IMR-90 (cell line): ENCODE measurements around the gene SLC29A1. TPM values are rescaled to one million over a fixed set of nuclear protein-coding genes. Genes with fewer than 3 reads are reported as not detected.

Experiments
- ATAC-seq: fragments of 200-7000 bp; cut with Tn5 transposase; 2 replicates; pipeline ENCODE4 v1.9.1; 2020; ENCODE audit warnings: low read depth, mild to moderate bottlenecking, moderate library complexity
- BruUV-seq: library from RNA; stranded (reverse); fragments of 400-500 nt; replicated peaks from 2 replicates; lab custom pipeline; 2021; lab: Mats Ljungman, UMichigan
- CTCF ChIA-PET: fragments of 300-600 bp; formaldehyde crosslinking; extraction: SDS; loops from one replicate; lab custom pipeline; 2021; ENCODE audit warnings: antibody characterized with exemption; lab: Yijun Ruan, JAX
- POLR2A ChIA-PET: fragments of 300-600 bp; sonication (Branson Sonifier 250); formaldehyde crosslinking; loops from one replicate; lab custom pipeline; 2022; ENCODE audit warnings: antibody characterized with exemption; ENCODE audit not compliant: unreplicated experiment; lab: Charles Lee
- DNase-seq: peaks from one replicate; pipeline ENCODE4 v3.0.0; 2013
- H2AFZ ChIP-seq: replicated peaks from 2 replicates; pipeline ENCODE3; 2013; ENCODE audit warnings: low read length, mild to moderate bottlenecking; ENCODE audit not compliant: poor library complexity
- H2AK5ac ChIP-seq: 2 replicates; pipeline ENCODE4 v1.6.1; 2013; ENCODE audit warnings: low read depth, low read length, inconsistent platforms
- H2AK9ac ChIP-seq: replicated peaks from 2 replicates; pipeline ENCODE3; 2013; ENCODE audit warnings: mild to moderate bottlenecking, low read depth, low read length, moderate library complexity; ENCODE audit not compliant: poor library complexity
- H2BK120ac ChIP-seq: 2 replicates; pipeline ENCODE4 v1.6.1; 2013; ENCODE audit warnings: low read depth, low read length, inconsistent platforms
- H2BK15ac ChIP-seq: 3 replicates; pipeline ENCODE4 v1.6.1; 2013; ENCODE audit warnings: low read depth, low read length, inconsistent platforms
- H2BK20ac ChIP-seq: 2 replicates; pipeline ENCODE4 v1.6.1; 2013; ENCODE audit warnings: low read depth, mild to moderate bottlenecking, inconsistent platforms, low read length, moderate library complexity
- H2BK5ac ChIP-seq: 2 replicates; pipeline ENCODE4 v1.6.1; 2013; ENCODE audit warnings: mild to moderate bottlenecking, low read depth, low read length, inconsistent platforms; ENCODE audit not compliant: poor library complexity, severe bottlenecking
- H3K14ac ChIP-seq: replicated peaks from 2 replicates; pipeline ENCODE4 v1.6.1; 2013; ENCODE audit warnings: low read depth, low read length, inconsistent platforms
- H3K18ac ChIP-seq: 2 replicates; pipeline ENCODE4 v1.6.1; 2013; ENCODE audit warnings: low read depth, low read length, control low read depth
- H3K23ac ChIP-seq: 2 replicates; pipeline ENCODE4 v1.6.1; 2013; ENCODE audit warnings: low read depth, low read length, inconsistent platforms
- H3K27ac ChIP-seq: 2 replicates; pipeline ENCODE4 v1.5.1; 2013; ENCODE audit warnings: mild to moderate bottlenecking, control low read depth, low read length; ENCODE audit not compliant: insufficient read depth
- H3K27me3 ChIP-seq: 2 replicates; pipeline ENCODE4 v1.6.1; 2013; ENCODE audit warnings: low read length; ENCODE audit not compliant: control insufficient read depth, insufficient read depth
- H3K36me3 ChIP-seq: 2 replicates; pipeline ENCODE4 v1.6.1; 2013; ENCODE audit warnings: low read length, mixed read lengths; ENCODE audit not compliant: control insufficient read depth, insufficient read depth
- H3K4ac ChIP-seq: 2 replicates; pipeline ENCODE4 v1.6.1; 2013; ENCODE audit warnings: low read depth, low read length, inconsistent platforms
- H3K4me1 ChIP-seq: 2 replicates; pipeline ENCODE4 v1.6.1; 2013; ENCODE audit warnings: low read length, mixed read lengths; ENCODE audit not compliant: control insufficient read depth, insufficient read depth
- H3K4me2 ChIP-seq: 2 replicates; pipeline ENCODE4 v1.6.1; 2013; ENCODE audit warnings: low read depth, mild to moderate bottlenecking, control low read depth, low read length, moderate library complexity
- H3K4me3 ChIP-seq: 2 replicates; pipeline ENCODE4 v1.5.1; 2013; ENCODE audit warnings: low read depth, mild to moderate bottlenecking, control low read depth, low read length, moderate library complexity; ENCODE audit not compliant: insufficient read depth
- H3K56ac ChIP-seq: 2 replicates; pipeline ENCODE4 v1.6.1; 2013; ENCODE audit warnings: low read length, inconsistent platforms; ENCODE audit not compliant: insufficient read depth; ENCODE audit errors: extremely low read depth
- H3K79me1 ChIP-seq, 2 experiments: 2 replicates each; pipeline ENCODE4 v1.6.1; 2013; ENCODE audit warnings: low read length in 2 of 2, inconsistent platforms in 1 of 2, low read depth in 1 of 2
- H3K9ac ChIP-seq: 2 replicates; pipeline ENCODE4 v1.6.1; 2013; ENCODE audit warnings: low read depth, low read length, control low read depth
- H3K9me1 ChIP-seq: 2 replicates; pipeline ENCODE4 v1.6.1; 2013; ENCODE audit warnings: low read length, inconsistent platforms; ENCODE audit not compliant: insufficient read depth
- H3K9me3 ChIP-seq: 2 replicates; pipeline ENCODE4 v1.6.1; 2013; ENCODE audit warnings: low read length; ENCODE audit not compliant: control insufficient read depth, insufficient read depth
- H4K20me1 ChIP-seq: 2 replicates; pipeline ENCODE4 v1.6.1; 2013; ENCODE audit warnings: low read length, inconsistent platforms; ENCODE audit not compliant: insufficient read depth
- H4K5ac ChIP-seq: 2 replicates; pipeline ENCODE4 v1.6.1; 2013; ENCODE audit warnings: mild to moderate bottlenecking, low read depth, low read length, control low read depth
- H4K8ac ChIP-seq, 2 experiments: 2 replicates each; pipeline ENCODE4 v1.6.1; 2013; ENCODE audit warnings: low read depth in 2 of 2, low read length in 2 of 2, control low read depth in 1 of 2, inconsistent platforms in 1 of 2
- H4K91ac ChIP-seq: 2 replicates; pipeline ENCODE4 v1.6.1; 2013; ENCODE audit warnings: low read depth, low read length, inconsistent platforms; ENCODE audit not compliant: insufficient read depth
- CEBPB ChIP-seq: IDR thresholded peaks from 2 replicates; pipeline ENCODE4 v1.6.1; 2012; ENCODE audit warnings: low read depth, low read length, improper control_type of control experiment
- CHD1 ChIP-seq: IDR thresholded peaks from 2 replicates; pipeline ENCODE4 v1.6.1; 2012; ENCODE audit warnings: low read depth, low read length, improper control_type of control experiment
- FOS ChIP-seq: fragments of 150-350 bp; IDR thresholded peaks from 2 replicates; pipeline ENCODE4 v1.6.1; 2016; ENCODE audit warnings: low read depth, low read length
- MAFK ChIP-seq: IDR thresholded peaks from 2 replicates; pipeline ENCODE4 v1.6.1; 2012; ENCODE audit warnings: low read depth, low read length, improper control_type of control experiment
- MXI1 ChIP-seq: IDR thresholded peaks from 2 replicates; pipeline ENCODE4 v1.6.1; 2012; ENCODE audit warnings: low read depth, mild to moderate bottlenecking, low read length, moderate library complexity, borderline replicate concordance
- NFE2L2 ChIP-seq: fragments of 150-350 bp; IDR thresholded peaks from 2 replicates; pipeline ENCODE4 v1.6.1; 2016; ENCODE audit warnings: low read depth, mild to moderate bottlenecking, low read length
- POLR2A ChIP-seq: IDR thresholded peaks from 2 replicates; pipeline ENCODE4 v1.6.1; 2012; ENCODE audit warnings: mild to moderate bottlenecking, low read depth, low read length
- RAD21 ChIP-seq: IDR thresholded peaks from 2 replicates; pipeline ENCODE4 v1.6.1; 2012; ENCODE audit warnings: low read length, improper control_type of control experiment
- RCOR1 ChIP-seq: IDR thresholded peaks from 2 replicates; pipeline ENCODE4 v1.6.1; 2012; ENCODE audit warnings: mild to moderate bottlenecking, low read length, improper control_type of control experiment; ENCODE audit not compliant: insufficient replicate concordance
- RFX5 ChIP-seq: IDR thresholded peaks from 2 replicates; pipeline ENCODE4 v1.8.0; 2012; ENCODE audit warnings: low read depth, mild to moderate bottlenecking, low read length, moderate library complexity
- SMC3 ChIP-seq: fragments of 150-350 bp; IDR thresholded peaks from 2 replicates; pipeline ENCODE4 v1.6.1; 2016; ENCODE audit warnings: low read depth, mild to moderate bottlenecking, antibody characterized with exemption, low read length, moderate library complexity
- WGBS, 2 experiments: methylation state at CpG; one replicate each; pipeline versions ENCODE4 v1.1.5 to v1.1.7; 2013; ENCODE audit warnings: missing lambda C conversion rate in 2 of 2; ENCODE audit not compliant: insufficient read length in 1 of 2; ENCODE audit errors: extremely low coverage in 2 of 2; 5-methylcytosine and 5-hydroxymethylcytosine counted together
- dilution Hi-C: fragments of 300-500 bp; cut with HindIII; formaldehyde crosslinking; loops from one replicate; pipeline ENCODE4 v1.14.3; 2018; ENCODE audit warnings: low sequenced_read_pairs; ENCODE audit not compliant: unreplicated experiment
- in situ Hi-C: fragments of 300-500 bp; cut with MboI; formaldehyde crosslinking; loops from 3 replicates; pipeline ENCODE4 v1.14.3; 2019; ENCODE audit warnings: low sequenced_read_pairs, inconsistent platforms, mixed read lengths
- intact Hi-C: fragments of 100-400 bp; cut with micrococcal nuclease; formaldehyde crosslinking; loops from 2 replicates; pipeline ENCODE4 v1.10.0; 2022
- polyA plus RNA-seq, 3 experiments: library from polyadenylated mRNA; depleted of rRNA; stranded (reverse); fragments of >200 nt; gene quantifications; 2 replicates each; pipeline ENCODE4 v1.2.3, GENCODE V29; 2012; ENCODE audit warnings: low replicate concordance in 1 of 3
- total RNA-seq: library from RNA; depleted of rRNA; stranded (reverse); fragments of >200 nt; gene quantifications from 2 replicates; pipeline ENCODE4 v1.2.3, GENCODE V29; 2012
- TF ChIP-seq, protein P1 (sequence below): conservative IDR thresholded peaks from 2 replicates; pipeline ENCODE4 v1.5.1; 2012; ENCODE audit warnings: mild to moderate bottlenecking, low read depth, low read length, improper control_type of control experiment
- TF ChIP-seq, protein P2 (sequence below): fragments of 150-350 bp; IDR thresholded peaks from 2 replicates; pipeline ENCODE4 v1.6.1; 2016; ENCODE audit warnings: low read depth, mild to moderate bottlenecking, low read length, moderate library complexity, borderline replicate concordance

SLC29A1 gene
- total and polyA plus RNA-seq, 2 of the 4 experiments (the other 2 are of a cell fraction) = 4.1 to 22.1 TPM

DNA sequence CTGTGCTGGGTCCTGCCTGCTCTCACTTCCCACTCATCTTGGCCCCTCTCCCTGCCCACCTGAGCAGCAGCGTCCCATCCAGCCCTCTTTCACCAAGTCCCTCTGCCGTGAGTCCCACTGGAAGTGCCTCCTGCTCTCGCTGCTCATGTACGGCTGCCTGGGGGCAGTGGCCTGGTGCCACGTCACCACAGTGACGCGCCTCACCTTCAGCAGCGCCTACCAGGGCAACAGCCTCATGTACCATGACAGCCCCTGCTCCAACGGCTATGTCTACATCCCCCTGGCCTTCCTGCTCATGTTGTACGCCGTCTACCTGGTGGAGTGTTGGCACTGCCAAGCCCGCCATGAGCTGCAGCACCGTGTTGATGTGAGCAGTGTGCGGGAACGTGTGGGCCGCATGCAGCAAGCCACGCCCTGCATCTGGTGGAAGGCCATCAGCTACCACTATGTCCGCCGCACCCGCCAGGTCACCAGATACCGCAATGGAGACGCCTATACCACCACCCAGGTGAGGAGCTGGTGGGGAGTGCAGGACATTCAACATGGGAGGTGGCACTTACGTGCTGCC, 49.7 kb downstream of the SLC29A1 start:
- Histone ChIP-seq H3K56ac (no peak overlapping the region), H3K27ac (no peak overlapping the region), H3K4me3 (no peak overlapping the region), H3K36me3 (no peaks in the 10 kb centered on the region), H3K4me1 (no peaks in the 10 kb centered on the region), H2BK120ac (no peak overlapping the region), H3K4me2 (no peak overlapping the region), H2BK5ac (no peak overlapping the region), H3K9ac (no peak overlapping the region), H3K27me3 (peaks cover 84% of the 10 kb centered on the region), H2BK15ac (no peak overlapping the region), H3K18ac (no peak overlapping the region), H4K91ac (no peak overlapping the region), H4K20me1 (no peaks in the 10 kb centered on the region), H2AK5ac (no peak overlapping the region), H3K4ac (no peak overlapping the region), H2BK20ac (no peak overlapping the region), H3K14ac (no peak overlapping the region), H4K8ac (no peak overlapping the region), H3K9me1 (no peaks in the 10 kb centered on the region), H4K5ac (no peak overlapping the region), H2AK9ac (no peak overlapping the region), H2AFZ (no peak overlapping the region), H3K9me3 (no peaks in the 10 kb centered on the region), H3K23ac (no peak overlapping the region), H3K79me1 (no peaks in the 10 kb centered on the region)
- ChIA-PET CTCF (no interaction called here), POLR2A (no interaction called here)
- in situ Hi-C loops = no loop called here
- DNase-seq = no peak
- no peak for TF ChIP-seq CHD1
- TF ChIP-seq NFE2L2 = no peak
- no peak for TF ChIP-seq MAFK
- TF ChIP-seq, protein P1, sequence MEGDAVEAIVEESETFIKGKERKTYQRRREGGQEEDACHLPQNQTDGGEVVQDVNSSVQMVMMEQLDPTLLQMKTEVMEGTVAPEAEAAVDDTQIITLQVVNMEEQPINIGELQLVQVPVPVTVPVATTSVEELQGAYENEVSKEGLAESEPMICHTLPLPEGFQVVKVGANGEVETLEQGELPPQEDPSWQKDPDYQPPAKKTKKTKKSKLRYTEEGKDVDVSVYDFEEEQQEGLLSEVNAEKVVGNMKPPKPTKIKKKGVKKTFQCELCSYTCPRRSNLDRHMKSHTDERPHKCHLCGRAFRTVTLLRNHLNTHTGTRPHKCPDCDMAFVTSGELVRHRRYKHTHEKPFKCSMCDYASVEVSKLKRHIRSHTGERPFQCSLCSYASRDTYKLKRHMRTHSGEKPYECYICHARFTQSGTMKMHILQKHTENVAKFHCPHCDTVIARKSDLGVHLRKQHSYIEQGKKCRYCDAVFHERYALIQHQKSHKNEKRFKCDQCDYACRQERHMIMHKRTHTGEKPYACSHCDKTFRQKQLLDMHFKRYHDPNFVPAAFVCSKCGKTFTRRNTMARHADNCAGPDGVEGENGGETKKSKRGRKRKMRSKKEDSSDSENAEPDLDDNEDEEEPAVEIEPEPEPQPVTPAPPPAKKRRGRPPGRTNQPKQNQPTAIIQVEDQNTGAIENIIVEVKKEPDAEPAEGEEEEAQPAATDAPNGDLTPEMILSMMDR = no peak
- no peak for TF ChIP-seq RCOR1
- TF ChIP-seq, protein P2, sequence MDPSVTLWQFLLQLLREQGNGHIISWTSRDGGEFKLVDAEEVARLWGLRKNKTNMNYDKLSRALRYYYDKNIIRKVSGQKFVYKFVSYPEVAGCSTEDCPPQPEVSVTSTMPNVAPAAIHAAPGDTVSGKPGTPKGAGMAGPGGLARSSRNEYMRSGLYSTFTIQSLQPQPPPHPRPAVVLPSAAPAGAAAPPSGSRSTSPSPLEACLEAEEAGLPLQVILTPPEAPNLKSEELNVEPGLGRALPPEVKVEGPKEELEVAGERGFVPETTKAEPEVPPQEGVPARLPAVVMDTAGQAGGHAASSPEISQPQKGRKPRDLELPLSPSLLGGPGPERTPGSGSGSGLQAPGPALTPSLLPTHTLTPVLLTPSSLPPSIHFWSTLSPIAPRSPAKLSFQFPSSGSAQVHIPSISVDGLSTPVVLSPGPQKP = no peak
- TF ChIP-seq FOS = no peak
- TF ChIP-seq POLR2A = no peak
- no peak for TF ChIP-seq MXI1
- no peak for TF ChIP-seq RFX5
- TF ChIP-seq RAD21 = no peak
- TF ChIP-seq CEBPB = no peak
- no peak for TF ChIP-seq SMC3
- intact Hi-C loops = no loop called here
- 78% methylated on average over 13 of the region's 23 CpGs; no CpG with 5 or more reads in 1 of the 2 experiments for WGBS, 2 experiments
- dilution Hi-C loops = no loop called here
- BruUV-seq = no TSS peak
- no peak for ATAC-seq
